Fibroblast of skin of left quadriceps (primary cell): ENCODE data around the gene TRPC4AP.
"Not testable (repeated sequence)": the region's sequence is repeated elsewhere in the genome, so short reads cannot be mapped to it uniquely, and the experiment has no call there.

Source experiments
- DNase-seq, 2 experiments: peaks; one replicate each; pipeline ENCODE4 v3.0.0-alpha.2; 2013; ENCODE audit warnings: low read depth in 2 of 2

The TRPC4AP gene

DNA sequence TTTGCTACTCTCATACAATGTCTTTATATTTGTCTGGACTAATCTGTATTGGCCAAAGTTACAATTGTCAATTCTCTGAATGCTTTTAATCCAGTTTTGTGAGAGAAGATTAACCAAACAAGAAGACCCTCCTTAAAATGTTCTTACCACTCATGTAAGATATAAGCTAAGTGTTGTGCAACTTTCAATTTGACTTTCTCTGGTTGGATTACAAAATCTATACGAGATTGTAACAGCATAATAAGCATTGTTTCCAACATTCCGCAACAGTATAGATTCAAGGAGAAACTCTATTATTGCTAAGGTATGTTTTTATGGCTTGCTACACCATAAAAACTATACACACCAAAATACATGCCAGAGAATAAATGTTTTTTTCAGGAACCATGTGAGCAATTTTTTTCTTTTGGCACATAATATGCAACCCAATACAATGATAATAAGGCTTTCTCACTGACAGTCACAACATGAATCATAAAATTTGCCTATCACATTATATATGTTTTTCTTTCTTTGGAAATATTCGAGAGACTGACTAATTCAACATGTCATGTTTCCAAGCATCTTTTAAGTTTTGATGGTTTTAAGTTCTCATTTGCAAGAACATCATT is 12.2 kb upstream of the TRPC4AP start:
- no peak for DNase-seq

DNA sequence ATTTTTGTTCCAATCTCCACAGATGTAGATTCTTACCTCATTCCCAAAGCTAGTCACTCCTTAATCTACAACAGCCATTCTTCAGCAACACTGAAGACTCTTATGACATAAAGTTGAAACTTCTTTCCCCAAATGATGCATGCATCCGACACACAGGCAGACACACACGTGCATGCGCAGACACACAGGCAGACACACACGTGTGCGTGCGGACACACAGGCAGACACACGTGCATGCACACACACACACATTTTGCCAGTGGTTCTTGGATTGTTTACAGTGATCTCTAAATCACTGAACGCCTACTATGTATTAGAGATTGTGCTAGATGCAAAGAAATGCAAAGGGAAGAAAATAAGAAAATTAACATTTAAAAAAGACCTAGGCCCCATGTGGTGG is 9.0 kb upstream of the TRPC4AP start:
- DNase-seq = no peak

DNA sequence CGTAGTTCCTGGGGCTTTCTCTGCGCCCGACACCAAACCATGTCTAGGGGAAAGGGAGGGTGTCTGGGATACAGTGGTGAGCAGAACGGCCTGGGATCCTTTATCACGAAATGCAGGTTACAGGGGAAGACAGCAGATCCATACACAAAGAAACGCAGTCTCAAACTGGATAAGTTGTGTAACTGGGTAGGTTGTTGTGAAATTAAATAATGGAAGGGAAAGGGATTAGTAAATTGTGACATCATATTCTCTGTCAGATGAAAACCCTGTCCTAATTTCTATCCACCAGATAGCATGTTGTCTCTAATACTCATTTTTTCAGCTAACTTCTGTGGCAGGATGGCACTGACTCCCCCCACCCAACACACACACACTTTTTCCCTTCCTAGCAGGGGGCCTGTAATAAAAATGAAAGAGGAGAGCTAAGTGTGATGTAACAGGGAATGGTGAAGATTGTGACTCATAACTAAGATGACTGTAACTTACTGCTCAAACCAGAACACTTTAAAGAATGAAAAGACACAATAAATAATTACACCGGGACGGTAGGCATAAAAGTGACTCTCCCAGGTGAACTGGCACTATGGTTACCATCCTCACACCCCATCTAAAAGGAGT is 769 bp upstream of the TRPC4AP start:
- DNase-seq = peak; percentile 60 to 63

DNA sequence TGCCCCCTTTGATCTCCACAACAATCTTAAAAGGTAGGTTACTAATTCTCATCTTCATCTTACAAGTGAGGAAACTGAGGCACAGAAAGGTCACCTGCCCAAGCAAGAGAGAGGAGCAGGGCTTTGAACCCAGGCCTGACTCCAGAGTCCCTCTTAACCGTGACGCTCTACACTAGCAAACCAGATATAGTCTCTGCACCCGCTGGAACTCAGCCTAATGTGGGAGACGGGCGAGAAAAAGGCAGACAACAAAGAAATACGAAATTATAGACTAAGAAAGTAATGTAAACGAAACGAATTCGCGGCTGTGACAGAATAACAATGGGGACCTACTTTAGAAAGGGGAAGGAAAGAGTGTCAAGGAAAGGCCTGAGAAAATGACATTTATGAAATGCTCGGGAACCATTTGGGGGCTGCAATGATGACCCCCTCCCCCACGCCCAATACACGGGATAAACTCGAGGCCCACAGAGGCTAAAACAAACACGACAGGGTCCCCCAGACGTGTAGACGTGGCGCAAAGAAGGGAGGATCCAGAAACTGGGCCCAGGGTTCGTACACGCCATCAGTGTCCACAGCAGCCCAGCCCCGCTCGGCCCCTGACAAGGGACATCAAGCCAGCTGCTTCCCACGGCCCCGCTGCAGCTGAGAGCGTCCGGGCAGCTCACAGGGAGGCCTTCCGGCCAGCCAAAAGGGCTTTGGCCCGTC is 637 bp downstream of the TRPC4AP start:
- no peak for DNase-seq

DNA sequence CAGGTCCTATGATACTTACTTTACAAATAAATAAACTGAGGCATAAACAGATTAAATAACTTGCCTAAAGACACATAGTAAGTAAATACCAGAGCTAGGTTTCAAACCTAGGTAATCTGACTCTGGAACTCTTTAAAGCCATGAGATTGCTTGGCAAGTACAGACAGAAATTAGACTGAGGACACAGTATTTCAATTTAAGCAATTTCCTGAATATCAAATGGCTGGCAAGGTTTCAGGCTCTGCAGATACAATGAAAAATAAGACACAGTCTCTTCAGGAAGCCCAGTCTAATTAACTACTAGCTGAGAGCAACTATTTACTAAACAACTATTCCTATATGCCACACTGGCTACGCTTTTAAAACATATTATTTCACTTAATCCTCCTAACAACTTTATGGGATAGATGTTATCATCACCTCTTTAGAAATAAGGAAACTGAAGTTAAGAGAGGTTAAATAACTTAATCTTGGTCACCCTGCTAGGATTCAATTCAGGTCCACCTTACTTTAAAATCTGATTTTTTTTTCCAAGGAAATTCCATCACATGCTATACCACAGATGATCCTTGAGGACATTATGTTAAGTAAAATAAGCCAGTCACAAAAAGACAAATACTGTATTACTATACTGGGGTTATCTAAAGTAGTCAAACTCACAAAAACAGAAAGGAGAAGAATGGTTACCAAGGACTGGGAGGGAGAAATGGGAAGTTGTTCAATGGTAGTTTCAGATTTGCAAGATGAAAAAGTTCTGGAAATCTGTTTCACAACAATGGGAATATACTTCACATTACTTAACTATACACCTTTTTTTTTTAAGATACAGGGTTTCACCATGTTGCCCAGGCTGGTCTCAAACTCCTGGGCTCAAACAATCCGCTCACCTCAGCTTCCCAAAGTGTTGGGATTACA is 4.1 kb downstream of the TRPC4AP start:
- no peak for DNase-seq

DNA sequence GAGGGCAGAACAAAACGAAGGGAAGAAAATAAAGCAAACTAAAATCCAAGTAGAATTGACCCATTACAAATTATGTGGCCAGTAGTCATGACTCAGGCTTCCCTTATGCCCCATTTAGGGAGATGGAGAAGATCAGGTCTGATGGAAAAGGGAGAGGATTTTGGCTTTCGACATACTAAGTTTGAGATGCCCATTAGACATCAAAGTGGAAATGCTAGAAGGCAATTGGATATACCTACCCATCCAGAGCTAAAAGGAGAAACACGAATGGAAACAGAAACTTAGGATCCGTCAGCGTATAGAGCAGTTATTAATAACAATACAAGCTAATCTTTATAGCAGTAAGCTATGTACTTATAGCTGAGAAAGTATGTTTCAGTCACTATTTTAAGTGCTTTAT is 4.8 kb downstream of the TRPC4AP start:
- DNase-seq = no peak

DNA sequence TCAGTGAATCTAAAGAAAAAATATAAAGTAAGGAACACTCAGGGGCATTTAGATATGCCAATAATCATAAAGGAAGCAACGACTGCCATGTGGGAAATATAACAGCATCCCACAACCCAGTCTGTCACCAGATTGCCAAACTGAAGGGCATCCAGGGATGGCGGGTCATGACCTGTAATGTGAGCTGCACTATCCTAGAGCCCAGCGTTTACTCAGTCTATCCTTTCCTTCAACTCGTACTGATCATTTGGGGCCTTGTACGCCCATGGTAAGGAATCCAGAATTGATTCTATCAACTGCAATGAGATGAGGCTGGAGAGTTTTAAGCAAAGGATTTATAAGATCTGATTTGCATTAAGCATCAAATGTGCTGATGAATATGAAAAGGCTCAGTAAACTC is 5.3 kb downstream of the TRPC4AP start:
- DNase-seq = no peak

DNA sequence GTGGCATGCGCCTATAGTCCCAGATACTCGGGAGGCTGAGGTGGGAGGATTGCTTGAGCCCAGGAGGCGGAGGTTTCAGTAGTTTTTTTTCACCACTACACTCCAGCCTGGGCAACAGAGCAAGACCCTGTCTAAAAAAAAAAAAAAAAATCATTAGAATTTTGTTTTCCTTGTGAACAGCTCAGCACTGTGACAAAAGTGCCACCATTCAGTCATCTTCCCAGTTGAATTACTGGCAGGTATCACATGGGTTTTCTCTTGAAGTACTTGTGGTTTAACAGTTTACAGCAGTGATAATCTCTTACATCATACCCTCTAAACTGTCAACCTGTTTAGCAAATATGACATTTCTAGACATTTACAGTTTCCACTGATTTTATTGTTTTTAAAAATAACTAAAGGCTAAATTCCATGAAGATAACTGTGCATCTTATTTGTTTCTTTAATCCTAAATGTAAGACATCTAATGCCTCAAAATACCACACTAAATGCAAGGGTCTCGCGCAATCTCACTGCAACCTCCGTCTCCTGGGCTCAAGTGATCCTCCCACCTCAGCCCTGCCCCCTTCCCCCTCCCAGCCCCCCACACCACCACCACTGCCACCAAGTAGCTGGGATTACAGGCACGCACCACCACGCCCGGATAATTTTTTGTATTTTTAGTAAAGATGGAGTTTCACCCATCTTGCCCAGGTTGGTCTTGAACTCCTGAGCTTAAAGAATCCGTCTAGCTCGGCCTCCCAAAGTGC is 7.0 kb downstream of the TRPC4AP start:
- no peak for DNase-seq

DNA sequence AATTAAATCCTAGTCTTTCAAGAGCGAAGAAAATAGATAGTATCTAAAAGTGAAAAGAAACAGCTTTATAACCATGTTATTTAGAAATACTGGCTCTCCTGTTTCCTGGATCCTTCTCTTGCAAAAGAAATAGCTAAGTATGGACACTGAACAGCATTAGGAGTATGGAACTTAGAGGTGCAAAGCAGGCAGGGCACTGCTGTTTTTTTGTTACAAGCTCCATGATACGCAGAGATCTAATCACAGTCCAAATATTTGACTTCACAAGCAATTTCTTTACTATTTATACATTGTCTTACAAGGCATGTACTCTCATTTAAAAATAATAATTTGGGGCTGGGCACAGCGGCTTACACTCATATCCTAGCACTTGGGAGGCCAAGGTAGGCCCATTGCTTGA is 7.6 kb downstream of the TRPC4AP start:
- no peak for DNase-seq

DNA sequence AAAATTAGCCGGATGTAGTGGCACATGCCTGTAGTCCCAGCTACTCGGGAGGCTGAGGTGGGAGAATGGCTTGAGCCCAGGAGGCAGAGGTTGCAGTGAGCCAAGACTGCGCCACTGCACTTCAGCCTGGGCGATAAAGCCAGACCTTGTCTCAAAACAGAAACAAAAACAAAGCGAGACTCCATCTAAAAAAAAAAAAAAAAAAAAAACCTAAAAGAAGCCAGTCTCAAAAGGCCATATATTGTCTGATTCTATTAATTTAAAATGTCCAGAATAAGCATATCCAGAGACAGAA is 12.3 kb downstream of the TRPC4AP start:
- DNase-seq = not testable (repeated sequence)

DNA sequence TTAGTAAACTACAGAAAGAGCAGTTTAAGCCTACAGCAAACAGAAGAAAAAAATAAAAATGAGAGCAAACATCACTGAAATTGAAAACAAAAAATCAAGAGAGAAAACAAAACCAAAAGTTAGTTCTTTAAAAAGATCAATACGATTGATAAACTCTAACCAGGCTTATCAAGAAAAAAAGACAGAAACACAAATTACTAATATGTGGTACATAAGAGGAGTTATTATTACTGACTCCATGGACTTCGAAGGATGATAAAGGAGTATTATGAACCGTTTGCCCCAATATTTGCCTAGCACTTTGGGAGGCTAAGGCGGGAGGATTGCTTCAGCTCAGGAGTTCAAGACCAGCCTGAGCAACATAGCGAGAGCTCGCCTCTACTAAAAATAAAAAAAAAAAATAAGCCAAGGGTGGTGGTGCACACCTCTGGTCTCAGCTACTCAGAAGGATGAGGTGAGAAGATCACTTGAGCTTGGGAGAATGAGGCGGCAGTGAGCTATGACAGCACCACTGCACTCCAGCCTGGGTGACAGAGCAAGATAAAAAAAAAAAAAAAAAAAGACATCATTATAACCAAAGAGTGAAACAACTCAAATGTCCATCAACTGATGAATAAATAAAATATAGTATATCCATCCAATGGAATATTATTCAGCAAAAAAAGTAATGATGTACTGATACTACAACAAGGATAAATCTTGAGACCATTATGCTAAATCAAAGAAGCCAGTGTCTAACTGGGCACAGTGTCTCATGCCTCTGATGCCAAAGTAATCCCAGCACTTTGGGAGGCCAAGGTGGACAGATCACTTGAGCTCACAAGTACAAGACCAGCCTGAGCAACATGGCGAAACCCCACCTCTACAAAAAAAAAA is 12.9 kb downstream of the TRPC4AP start:
- DNase-seq = no peak

DNA sequence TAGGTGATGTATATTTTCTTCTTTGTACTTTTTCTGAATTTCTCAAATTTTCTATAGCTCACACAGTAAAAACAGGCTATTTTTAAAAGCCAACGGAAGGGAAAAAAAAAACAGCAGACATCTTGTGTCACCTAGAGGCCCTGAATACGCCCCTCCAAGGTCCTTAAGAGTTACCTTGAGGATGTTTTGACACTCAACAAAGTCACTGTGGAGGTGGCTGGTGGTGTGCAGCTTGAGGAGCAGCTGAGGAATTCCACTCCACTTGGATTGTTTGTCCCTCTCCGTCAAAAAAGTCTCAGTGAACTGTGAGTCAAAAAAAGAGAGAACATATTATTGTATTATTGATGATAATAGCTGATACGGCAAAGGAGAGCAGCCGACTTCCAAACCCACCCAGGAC is 14.7 kb downstream of the TRPC4AP start:
- DNase-seq = no peak

DNA sequence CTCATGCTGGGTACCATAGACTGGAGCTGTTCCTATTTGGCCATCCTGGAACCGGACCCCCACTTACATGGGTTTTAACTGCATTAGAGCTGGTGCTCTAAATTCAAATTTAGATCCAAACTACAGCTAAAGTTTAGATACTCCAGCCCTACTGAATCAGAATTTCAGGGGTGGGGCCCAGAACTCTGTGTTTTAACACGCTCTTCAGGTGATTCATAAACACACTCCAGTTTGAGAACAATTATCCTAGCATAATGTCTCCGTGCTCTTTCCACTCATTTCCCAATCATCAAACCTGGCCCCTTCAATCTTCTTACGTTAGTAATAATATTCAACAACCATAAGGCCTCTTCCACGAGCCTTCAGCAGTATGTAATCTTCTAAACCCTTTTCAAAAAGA is 15.3 kb downstream of the TRPC4AP start:
- no peak for DNase-seq

DNA sequence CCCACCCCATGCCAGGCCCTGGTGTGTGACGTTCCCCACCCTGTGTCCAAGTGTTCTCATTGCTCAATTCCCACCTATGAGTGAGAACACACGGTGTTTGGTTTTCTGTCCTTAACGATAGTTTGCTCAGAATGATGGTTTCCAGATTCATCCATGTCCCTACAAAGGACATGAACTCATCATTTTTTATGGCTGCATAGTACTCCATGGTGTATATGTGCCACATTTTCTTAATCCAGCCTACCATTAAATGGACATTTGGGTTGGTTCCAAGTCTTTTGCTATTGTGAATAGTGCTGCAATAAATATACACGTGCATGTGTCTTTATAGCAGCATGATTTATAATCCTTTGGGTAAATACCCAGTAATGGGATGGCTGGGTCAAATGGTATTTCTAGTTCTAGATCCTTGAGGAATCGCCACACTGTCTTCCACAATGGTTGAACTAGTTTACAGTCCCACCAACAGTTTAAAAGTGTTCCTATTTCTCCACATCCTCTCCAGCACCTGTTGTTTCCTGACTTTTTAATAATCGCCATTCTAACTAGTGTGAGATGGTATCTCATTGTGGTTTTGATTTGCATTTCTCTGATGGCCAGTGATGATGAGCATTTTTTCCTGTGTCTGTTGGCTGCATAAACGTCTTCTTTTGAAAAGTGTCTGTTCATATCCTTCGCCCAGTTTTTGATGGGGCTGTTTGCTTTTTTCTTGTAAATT is 21.0 kb downstream of the TRPC4AP start:
- not testable (repeated sequence) for DNase-seq

DNA sequence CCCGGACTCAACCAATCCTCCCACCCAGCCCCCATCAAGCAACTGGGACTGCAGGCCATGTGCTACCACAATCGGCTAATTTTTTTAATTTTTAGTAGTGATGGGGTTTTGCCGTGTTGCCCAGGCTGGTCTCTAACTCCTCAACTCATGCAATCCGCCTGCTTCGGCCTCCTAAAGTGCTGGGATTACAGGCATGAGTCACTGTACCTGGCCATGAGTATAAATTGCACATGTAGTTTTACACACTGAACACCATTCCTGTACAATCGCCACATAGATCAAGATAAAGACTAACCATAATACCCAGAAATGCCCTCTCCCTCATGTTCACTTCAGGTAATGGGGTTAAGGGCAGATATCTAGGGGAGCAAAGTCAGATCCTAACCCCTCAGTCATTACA is 26.4 kb downstream of the TRPC4AP start:
- no peak for DNase-seq

DNA sequence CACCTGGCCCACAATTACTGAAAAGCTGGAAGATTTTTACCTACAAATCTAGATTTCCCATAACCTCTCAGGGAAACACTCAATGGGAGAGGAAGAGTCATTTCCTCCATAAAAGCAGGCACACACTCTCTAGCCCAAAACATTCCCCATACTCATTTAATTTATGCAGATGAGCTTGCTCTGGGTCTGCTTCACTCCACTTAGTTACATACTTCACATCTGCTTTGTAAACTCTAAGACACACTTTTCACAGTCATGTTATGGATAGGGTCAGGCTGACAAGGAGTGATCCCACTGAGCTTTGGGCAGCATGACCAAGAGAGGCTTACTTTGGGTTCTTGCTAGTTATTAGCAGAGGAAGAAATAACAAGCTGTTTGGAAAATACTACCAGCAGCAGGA is 27.4 kb downstream of the TRPC4AP start:
- no peak for DNase-seq

DNA sequence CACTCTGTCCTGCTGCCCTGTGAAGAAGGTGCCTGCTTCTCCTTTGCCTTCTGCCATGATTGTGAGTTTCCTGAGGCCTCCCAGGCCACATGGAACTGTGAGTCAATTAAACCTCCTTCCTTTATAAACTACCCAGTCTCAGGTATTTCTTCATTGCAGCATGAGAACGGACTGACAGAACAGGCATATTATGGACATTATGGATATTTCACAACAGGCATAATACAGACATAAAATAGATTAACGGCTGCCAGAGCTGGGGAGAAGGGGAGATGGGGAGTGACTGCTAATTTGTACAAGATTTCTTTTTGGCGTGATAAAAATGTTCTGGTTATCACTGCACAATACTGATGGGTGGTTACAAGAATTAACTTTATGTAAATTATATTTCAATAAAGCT is 29.4 kb downstream of the TRPC4AP start:
- DNase-seq = no peak

DNA sequence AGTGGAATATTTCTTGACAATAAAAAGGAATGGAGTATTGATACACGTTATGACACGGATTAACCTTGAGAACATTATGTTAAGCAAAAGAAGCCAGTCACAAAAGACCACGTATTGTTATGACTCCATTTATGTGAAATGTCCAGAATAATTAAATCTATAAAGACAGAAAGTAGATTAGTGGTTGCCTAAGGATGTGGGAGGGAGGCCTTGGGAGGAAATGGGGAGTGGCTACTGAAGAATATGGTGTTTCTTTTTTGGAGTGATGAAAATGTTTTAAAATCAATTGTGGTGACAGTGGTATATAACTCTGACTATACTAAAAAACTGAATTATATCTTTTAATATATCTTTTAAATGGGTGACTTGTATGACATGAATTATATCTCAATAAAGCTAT is 30.1 kb downstream of the TRPC4AP start:
- DNase-seq = no peak

DNA sequence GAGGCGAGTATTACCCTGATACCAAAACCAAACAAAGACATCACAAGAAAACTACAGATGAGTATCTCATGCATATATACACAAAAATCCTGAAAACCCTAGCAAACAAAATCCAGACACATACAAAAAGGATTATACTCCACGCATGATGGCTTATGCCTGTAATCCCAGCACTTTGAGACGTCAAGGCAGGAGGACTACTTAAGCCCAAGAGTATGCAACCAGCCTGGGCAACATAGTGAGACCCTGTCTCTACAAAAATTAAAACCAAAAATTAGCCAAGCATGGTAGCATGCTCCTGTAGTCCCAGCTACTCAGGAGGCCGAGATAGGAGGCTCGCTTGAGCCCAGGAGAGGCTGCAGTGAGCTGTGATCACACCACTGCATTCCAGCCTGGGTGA is 32.4 kb downstream of the TRPC4AP start:
- no peak for DNase-seq

DNA sequence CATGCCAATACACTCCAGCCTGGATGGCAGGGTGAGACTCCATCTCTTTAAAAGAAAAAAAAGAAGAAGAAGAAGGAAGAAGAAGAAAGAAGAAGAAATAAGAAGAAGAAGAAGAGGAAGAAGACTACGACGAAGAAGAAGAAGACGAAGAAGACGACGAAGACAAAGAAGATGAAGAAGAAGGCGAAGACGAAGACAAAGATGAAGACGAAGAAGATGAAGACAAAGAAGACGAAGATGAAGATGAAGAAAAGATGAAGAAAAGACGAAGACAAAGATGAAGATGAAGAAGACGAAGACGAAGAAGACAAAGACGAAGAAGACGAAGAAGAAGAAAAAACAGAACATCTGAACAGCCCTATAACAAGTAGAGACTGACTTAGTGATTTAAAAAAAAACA is 33.0 kb downstream of the TRPC4AP start:
- no peak for DNase-seq
